HUES6 (cell line): ENCODE results near the gene NOX3.

Source experiments
- H3K27ac ChIP-seq: 2 replicates; pipeline ENCODE4 v1.7.0; 2013; ENCODE audit warnings: low read depth, mild to moderate bottlenecking, low read length, inconsistent platforms
- H3K27me3 ChIP-seq: 2 replicates; pipeline ENCODE4 v1.6.1; 2013; ENCODE audit warnings: low read length; ENCODE audit not compliant: control insufficient read depth, insufficient read depth
- H3K36me3 ChIP-seq: 2 replicates; pipeline ENCODE4 v1.6.1; 2013; ENCODE audit warnings: low read length; ENCODE audit not compliant: control insufficient read depth, insufficient read depth
- H3K4me1 ChIP-seq: 2 replicates; pipeline ENCODE4 v1.6.1; 2013; ENCODE audit warnings: low read length; ENCODE audit not compliant: control insufficient read depth, insufficient read depth
- H3K4me3 ChIP-seq: 2 replicates; pipeline ENCODE4 v1.5.1; 2013; ENCODE audit warnings: low read depth, low read length
- H3K9ac ChIP-seq: one replicate; pipeline ENCODE4 v1.6.1; 2013; ENCODE audit warnings: mild to moderate bottlenecking, low read length
- H3K9me3 ChIP-seq: 2 replicates; pipeline ENCODE4 v1.6.1; 2013; ENCODE audit warnings: low read depth, low read length; ENCODE audit not compliant: control insufficient read depth, insufficient read depth

The NOX3 gene

DNA sequence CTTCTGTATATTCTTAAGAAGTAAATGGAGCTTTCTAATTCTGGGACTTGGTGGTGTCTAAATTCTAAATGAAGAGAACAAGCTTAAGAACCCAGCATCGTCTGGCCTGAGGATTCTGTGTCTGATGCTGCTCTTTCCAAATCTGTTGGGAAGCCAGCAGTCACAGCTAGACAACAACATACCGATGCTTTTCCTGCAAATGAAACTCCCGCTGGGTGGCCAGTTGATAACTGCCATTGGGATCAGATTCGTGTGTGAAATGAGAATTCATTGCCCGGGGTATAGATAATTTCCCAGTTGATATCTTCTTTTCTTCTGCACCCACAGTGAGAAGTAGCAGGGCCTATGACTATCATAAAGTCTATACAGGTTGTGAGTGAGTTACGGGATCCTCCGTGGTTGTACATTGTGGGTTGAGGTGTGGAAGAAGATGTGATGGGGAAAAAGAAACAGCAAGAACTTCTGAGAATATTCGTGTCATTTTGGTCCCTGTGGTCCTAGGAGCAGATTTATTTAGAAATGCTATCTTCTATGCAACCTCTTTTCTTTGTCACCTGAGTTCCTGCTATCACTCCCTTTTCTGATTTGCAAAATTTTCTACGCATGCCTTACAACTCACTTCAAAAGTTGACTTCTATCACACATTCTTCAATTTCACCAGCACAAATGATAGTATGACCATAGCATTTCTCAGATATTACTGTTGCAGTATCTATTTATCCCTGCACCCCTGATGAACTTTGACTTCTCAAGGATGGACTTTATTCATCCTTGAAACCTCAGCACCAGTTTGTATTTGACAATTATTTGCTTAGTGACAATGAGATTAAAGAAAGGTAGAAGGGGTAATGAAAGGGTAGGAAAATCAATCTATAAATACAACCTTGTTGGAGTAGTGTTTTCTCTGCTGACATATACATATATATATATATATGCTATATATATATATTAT lies 10.4 kb downstream of the NOX3 start:
- Histone ChIP-seq H3K4me1 (peaks cover 19% of the 10 kb centered on the region), H3K27ac (no peak overlapping the region), H3K4me3 (no peak overlapping the region), H3K9ac (no peak overlapping the region), H3K36me3 (no peaks in the 10 kb centered on the region), H3K27me3 (no peaks in the 10 kb centered on the region), H3K9me3 (no peaks in the 10 kb centered on the region)

DNA sequence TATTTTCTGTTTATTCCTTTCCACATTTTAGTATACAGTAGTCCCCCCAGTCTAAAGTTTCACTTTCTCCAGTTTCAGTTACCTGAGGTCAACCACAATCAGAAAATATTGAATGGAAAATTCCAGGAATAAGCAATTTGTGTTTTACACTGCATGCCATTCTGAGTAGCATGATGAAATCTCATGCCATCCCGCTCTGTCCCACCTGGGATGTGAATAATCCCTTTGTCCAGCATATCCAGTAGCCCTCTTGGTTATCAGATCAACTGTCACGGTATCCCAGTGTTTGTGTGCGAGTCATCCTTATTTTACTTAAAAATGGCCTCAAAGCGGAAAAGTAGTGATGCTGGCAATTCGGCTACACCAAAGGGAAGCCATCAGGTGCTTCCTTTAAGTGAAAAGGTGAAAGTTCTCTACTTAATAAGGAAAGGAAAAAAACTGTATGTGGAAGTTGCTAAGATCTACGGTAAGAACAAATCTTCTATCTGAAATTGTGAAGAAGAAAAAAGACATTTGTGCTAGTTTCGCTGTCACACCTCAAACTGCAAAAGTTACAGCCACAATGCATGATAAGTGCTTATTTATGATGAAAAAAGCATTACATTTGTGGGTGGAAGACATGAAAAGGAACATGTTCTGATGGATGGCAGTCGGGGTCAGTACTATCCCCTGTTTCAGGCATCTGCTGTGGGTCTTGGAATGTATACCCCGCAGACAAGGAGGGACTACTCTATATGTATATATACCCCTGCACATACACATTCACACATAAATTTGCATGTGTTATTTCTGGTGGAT lies 11.3 kb downstream of the NOX3 start:
- peaks cover 16% of the 10 kb centered on the region for H3K4me1 ChIP-seq

DNA sequence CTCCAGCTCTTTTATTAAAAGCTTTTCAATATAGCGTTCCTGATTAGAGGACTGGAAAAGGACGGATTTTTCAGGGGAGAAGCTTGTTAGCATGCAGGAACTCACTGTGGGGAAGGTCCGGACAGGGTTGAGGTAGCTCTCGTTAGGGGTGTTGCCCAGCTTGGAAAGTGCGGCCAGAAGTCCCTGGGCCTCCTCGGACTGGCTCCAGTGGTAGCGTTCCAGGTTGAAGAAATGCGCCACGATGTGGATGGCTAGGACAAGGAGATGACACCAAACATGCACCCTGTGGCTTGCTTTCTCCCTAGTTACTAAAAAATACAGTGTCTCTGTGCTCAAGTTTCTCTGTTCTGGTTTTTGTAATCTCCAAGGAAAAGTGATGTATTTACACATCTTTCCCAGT lies 12.5 kb downstream of the NOX3 start:
- Histone ChIP-seq H3K4me1 (peaks cover 5% of the 10 kb centered on the region), H3K27ac (no peak overlapping the region), H3K4me3 (no peak overlapping the region), H3K27me3 (no peaks in the 10 kb centered on the region), H3K36me3 (no peaks in the 10 kb centered on the region), H3K9me3 (no peaks in the 10 kb centered on the region), H3K9ac (no peak overlapping the region)

More for the DNA sequence above, 11.3 kb downstream of the NOX3 start:
- Histone ChIP-seq H3K27me3 (no peaks in the 10 kb centered on the region), H3K9me3 (no peaks in the 10 kb centered on the region), H3K27ac (no peak overlapping the region), H3K9ac (no peak overlapping the region), H3K36me3 (no peaks in the 10 kb centered on the region), H3K4me3 (no peak overlapping the region)

DNA sequence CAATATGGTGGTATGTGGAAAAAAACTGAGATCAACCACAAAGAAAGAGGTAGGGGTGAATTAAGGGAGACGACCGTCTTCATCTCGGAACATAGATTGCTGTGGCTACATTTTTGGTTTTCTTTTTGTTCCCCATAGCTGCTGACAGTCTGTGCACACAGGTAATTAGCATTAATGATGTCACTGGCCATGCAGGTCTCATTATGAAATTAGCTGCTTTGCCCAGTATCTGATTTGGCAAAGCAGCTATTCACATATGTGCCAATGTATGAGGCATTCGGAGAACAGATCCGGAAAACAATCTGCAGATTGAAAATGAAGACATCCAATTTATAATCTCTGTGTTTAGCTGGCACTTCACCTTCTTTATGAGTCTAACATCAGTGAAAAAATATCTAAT lies 13.1 kb downstream of the NOX3 start:
- H3K36me3 ChIP-seq: no peaks in the 10 kb centered on the region
- H3K9ac ChIP-seq: no peak overlapping the region
- H3K27me3 ChIP-seq: no peaks in the 10 kb centered on the region
- no peaks in the 10 kb centered on the region for H3K9me3 ChIP-seq
- peaks cover 4% of the 10 kb centered on the region for H3K4me1 ChIP-seq
- H3K4me3 ChIP-seq: no peak overlapping the region
- H3K27ac ChIP-seq: no peak overlapping the region

DNA sequence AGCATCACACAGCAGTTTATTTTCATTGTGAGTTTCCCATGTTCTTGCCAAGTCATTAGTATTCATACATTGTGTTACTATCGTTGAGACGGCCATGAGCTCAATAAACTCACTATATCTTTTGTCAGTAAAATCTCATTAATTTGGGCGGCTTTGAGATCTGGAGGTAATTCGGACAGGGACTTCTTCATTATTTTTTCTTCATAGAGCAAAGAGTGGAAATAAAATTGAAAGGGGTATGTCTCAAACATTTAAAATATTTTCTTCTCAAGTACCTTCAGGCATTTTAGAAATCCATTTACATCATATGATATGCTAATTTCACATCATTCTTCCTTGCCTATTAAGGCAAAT lies 14.6 kb downstream of the NOX3 start:
- peaks cover 4% of the 10 kb centered on the region for H3K4me1 ChIP-seq
- no peak overlapping the region for H3K9ac ChIP-seq
- no peaks in the 10 kb centered on the region for H3K36me3 ChIP-seq
- no peak overlapping the region for H3K4me3 ChIP-seq
- no peak overlapping the region for H3K27ac ChIP-seq
- no peaks in the 10 kb centered on the region for H3K27me3 ChIP-seq
- H3K9me3 ChIP-seq: no peaks in the 10 kb centered on the region

DNA sequence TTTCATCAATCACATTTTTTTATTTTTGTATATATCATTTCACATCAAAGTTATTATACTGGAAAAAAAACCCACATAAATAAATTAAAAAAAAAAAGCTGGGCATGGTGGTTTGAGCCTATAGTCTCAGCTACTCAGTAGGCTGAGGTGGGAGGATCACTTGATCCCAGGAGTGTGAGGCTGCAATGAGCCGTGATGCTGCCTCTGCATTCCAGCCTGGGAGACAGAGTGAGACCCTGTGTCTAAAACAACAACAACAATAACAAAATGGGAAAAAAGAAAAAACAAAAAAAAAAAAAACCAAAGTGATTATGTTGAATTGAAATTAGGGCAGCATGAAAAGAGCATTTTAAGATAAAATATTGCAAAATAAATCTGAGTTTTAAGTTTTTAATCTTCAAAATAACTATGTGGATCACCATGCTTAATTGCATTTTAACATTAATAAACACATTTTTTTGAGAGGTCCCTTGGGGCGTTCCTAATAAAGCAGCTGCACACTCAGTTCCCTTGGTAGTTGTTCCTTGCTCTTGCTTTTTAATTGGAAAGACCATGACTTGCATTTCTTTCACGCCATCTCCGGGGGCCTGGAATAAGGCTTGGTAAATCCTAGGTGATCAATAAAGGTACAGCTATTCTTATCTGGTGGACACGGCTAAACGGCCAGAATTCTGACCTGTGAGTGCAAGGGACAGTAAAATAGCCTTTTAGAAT lies 15.1 kb downstream of the NOX3 start:
- Histone ChIP-seq H3K4me1 (peaks cover 4% of the 10 kb centered on the region), H3K36me3 (no peaks in the 10 kb centered on the region), H3K4me3 (no peak overlapping the region), H3K9ac (no peak overlapping the region), H3K9me3 (no peaks in the 10 kb centered on the region), H3K27me3 (no peaks in the 10 kb centered on the region), H3K27ac (no peak overlapping the region)

DNA sequence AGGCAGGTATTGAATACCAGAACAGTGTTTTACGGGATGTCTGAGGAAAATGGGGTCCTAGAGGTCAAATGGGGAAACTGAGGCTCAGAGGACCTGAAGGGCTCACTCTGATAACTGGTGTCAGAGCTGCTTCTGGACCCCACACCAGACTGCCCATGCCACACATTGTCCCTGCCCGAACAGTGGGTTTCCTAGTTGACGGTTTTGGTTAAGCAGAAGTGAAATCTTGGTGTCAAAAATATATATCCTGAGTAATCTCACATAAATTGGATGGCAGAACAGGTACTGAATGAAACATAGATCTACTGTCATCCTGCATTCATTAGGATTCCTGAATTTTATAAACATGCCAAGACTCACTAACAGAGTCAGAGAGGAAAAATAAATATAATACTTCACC lies 16.3 kb downstream of the NOX3 start:
- no peak overlapping the region for H3K4me3 ChIP-seq
- no peak overlapping the region for H3K27ac ChIP-seq
- H3K36me3 ChIP-seq: no peaks in the 10 kb centered on the region
- H3K9me3 ChIP-seq: no peaks in the 10 kb centered on the region
- H3K4me1 ChIP-seq: peaks cover 2% of the 10 kb centered on the region
- no peak overlapping the region for H3K9ac ChIP-seq
- H3K27me3 ChIP-seq: no peaks in the 10 kb centered on the region

DNA sequence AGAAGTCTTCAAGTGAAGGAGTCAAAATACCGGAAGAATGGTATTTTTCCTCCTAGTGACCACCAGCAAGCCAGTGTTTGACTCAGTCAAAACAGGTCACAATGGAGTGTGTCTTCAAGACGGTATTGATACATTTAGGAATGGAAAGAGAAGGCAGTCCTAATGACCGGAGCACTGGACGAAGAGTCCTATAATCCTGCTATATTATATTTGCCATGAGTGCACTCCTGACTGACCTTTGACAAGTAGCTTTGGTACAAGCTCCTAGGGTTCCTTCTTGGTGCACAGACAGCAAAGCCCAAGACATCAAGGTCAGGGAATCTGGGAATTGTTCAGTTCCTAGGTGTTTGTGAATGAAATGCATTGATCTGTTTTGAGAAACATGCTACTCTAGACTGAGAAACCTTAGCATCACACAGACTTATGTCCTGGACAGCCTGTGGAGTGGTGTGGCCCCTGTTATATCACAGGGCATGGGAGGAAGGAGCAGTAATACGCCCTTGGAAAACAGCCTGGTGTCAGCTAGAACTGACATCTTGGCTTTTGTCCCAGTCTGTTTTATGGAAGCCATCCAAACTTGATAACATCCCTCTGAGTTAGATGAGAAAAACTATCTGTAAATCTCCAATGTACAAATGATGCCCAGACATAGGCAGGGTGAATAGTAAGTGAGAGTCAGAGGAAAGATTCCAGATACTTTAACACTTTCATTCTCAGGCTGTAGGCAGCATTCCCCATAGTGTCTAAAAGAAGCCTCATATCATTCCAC lies 18.5 kb downstream of the NOX3 start:
- no peak overlapping the region for H3K9ac ChIP-seq
- H3K4me1 ChIP-seq: no peaks in the 10 kb centered on the region
- no peaks in the 10 kb centered on the region for H3K9me3 ChIP-seq
- no peak overlapping the region for H3K27ac ChIP-seq
- H3K4me3 ChIP-seq: no peak overlapping the region
- H3K27me3 ChIP-seq: no peaks in the 10 kb centered on the region
- H3K36me3 ChIP-seq: no peaks in the 10 kb centered on the region

DNA sequence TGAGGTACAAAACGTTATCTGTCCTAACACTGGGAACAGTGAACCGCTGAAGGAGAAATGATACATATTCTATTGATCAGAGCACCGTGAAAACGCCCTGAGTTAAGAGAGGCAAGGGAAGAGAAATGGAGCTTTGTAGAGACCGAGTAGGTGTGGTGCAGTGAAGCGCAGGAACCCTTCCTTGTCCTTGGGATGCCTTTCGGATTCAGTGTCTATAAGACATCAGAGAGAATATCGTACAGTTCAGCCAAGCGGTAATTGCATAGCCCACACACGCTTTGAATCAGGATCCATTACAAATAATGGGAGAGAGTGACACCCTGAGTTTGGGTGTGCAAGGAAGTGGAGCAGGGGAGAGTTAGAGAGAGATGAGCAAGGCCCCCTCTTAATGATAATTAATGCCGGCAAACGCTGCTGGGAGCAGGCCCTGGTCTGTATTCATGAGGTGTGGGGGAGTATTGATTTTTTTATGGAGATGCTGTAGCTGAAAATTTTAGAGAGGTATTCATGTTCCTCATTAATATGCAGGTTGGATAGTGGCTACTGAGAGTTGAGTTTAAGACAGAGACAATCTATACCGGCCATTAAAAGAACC lies 20.7 kb downstream of the NOX3 start:
- Histone ChIP-seq H3K27me3 (no peaks in the 10 kb centered on the region), H3K9me3 (no peaks in the 10 kb centered on the region), H3K36me3 (no peaks in the 10 kb centered on the region), H3K9ac (no peak overlapping the region), H3K27ac (no peak overlapping the region), H3K4me1 (no peaks in the 10 kb centered on the region), H3K4me3 (no peak overlapping the region)

DNA sequence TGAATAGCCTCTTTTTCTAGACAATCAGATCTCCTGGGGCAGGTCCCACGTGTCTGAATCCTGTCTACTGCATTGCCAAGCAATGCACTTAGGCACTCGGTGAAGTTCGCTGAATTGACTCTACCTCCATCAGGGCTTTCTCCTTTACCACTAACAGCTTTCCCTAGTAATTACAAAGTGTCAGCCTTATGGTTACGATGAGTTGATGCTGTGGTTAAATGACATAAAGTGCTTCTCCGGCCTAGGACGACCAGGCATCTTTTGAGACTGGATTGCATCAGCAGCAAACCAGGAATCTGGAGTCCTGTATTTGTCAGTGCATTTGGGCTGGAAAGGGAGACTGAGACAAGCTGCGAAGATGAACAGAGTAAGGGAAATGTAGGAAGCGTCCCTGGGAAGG lies 21.5 kb downstream of the NOX3 start:
- Histone ChIP-seq H3K4me3 (no peak overlapping the region), H3K27ac (no peak overlapping the region), H3K36me3 (no peaks in the 10 kb centered on the region), H3K9ac (no peak overlapping the region), H3K9me3 (no peaks in the 10 kb centered on the region), H3K4me1 (no peaks in the 10 kb centered on the region), H3K27me3 (no peaks in the 10 kb centered on the region)
